Activated B cell treated with CpG ODN at 0.5 μM for 24 hours (primary cell): Measurements from ENCODE around the gene RAD9A. TPM values are rescaled to one million over a fixed set of nuclear protein-coding genes. Genes with fewer than 3 reads are reported as not detected.

Experiments
- ATAC-seq: fragments of 200-7000 bp; cut with Tn5 transposase; one replicate; pipeline ENCODE4 v1.10.0; 2021; ENCODE audit warnings: low read depth, mild to moderate bottlenecking, moderate library complexity
- CTCF ChIA-PET: fragments of 350-600 bp; sonication (Branson Sonifier 250); formaldehyde crosslinking; loops from one replicate; lab custom pipeline; 2021; ENCODE audit warnings: antibody characterized with exemption; lab: Charles Lee
- POLR2A ChIA-PET: fragments of 350-600 bp; sonication (Branson Sonifier 250); formaldehyde crosslinking; loops from one replicate; lab custom pipeline; 2021; ENCODE audit warnings: antibody characterized with exemption; lab: Charles Lee
- DNase-seq: peaks from one replicate; pipeline ENCODE4 v3.0.0; 2022
- H3K27ac Mint-ChIP-seq: one replicate; pipeline ENCODE4 v1.8.0; 2020; ENCODE audit warnings: mixed read lengths
- H3K27me3 Mint-ChIP-seq: one replicate; pipeline ENCODE4 v1.8.0; 2021; ENCODE audit warnings: mixed read lengths
- H3K36me3 Mint-ChIP-seq: one replicate; pipeline ENCODE4 v1.8.0; 2021; ENCODE audit warnings: low read depth, mixed read lengths
- H3K4me1 Mint-ChIP-seq: one replicate; pipeline ENCODE4 v1.8.0; 2021; ENCODE audit warnings: mixed read lengths
- H3K4me3 Mint-ChIP-seq: one replicate; pipeline ENCODE4 v1.8.0; 2020; ENCODE audit warnings: mild to moderate bottlenecking, mixed read lengths
- H3K9me3 Mint-ChIP-seq: one replicate; pipeline ENCODE4 v1.8.0; 2020; ENCODE audit warnings: mixed read lengths
- intact Hi-C: fragments of 100-400 bp; cut with micrococcal nuclease; formaldehyde crosslinking; loops from one replicate; pipeline ENCODE4 v1.15.1; 2024
- total RNA-seq: library from RNA; stranded (reverse); gene quantifications from 2 replicates; pipeline ENCODE4 v1.2.3, GENCODE V29; 2022
- TF ChIP-seq, protein P1 (sequence below): fragments of 200-600 bp; IDR thresholded peaks from one replicate; pipeline ENCODE4 v1.8.0; 2022; ENCODE audit warnings: antibody characterized with exemption, mild to moderate bottlenecking

RAD9A gene
- total RNA-seq, 1 donor from 2014 or later, result 35.2 TPM

- POLR2A ChIA-PET, result interaction anchor here (0.9 to 26.0 kb wide), 7 partner anchors 20 to 86 kb away, joined by 3 to 1417 read pairs (median 189); partner anchors contain the start of genes AIP, CABP4, CARNS1 and CLCF1
- no peak for ATAC-seq
- Mint-ChIP-seq H3K4me3 (peak overlapping the region; percentile 96), H3K9me3 (no peaks in the 10 kb centered on the region), H3K4me1 (peaks cover 77% of the 10 kb centered on the region), H3K27me3 (no peaks in the 10 kb centered on the region), H3K27ac (peak overlapping the region; percentile 88), H3K36me3 (peaks cover 29% of the 10 kb centered on the region)
- TF ChIP-seq, protein P1, sequence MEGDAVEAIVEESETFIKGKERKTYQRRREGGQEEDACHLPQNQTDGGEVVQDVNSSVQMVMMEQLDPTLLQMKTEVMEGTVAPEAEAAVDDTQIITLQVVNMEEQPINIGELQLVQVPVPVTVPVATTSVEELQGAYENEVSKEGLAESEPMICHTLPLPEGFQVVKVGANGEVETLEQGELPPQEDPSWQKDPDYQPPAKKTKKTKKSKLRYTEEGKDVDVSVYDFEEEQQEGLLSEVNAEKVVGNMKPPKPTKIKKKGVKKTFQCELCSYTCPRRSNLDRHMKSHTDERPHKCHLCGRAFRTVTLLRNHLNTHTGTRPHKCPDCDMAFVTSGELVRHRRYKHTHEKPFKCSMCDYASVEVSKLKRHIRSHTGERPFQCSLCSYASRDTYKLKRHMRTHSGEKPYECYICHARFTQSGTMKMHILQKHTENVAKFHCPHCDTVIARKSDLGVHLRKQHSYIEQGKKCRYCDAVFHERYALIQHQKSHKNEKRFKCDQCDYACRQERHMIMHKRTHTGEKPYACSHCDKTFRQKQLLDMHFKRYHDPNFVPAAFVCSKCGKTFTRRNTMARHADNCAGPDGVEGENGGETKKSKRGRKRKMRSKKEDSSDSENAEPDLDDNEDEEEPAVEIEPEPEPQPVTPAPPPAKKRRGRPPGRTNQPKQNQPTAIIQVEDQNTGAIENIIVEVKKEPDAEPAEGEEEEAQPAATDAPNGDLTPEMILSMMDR, result no peak
- peak; percentile 26 for DNase-seq
- intact Hi-C loops, result no loop called here
- CTCF ChIA-PET, result interaction anchor here (1.9 to 4.9 kb wide), 2 partner anchors 30 to 38 kb away, joined by 5 to 25 read pairs; partner anchors contain the start of gene PPP1CA
Observed at GRCh38 chr11:67439321-67440228, 47.8 kb downstream of the RAD9A start.

- TF ChIP-seq, protein P1, result no peak
- Mint-ChIP-seq H3K9me3 (no peaks in the 10 kb centered on the region), H3K4me1 (peaks cover 81% of the 10 kb centered on the region), H3K27me3 (no peaks in the 10 kb centered on the region), H3K4me3 (peak overlapping the region; percentile 58), H3K36me3 (peaks cover 23% of the 10 kb centered on the region), H3K27ac (peak overlapping the region; percentile 88)
- CTCF ChIA-PET, result interaction anchor here (1.1 kb wide), 1 partner anchor 39 kb away, joined by 3 read pairs; the partner anchor contains the start of gene PPP1CA
- intact Hi-C loops, result no loop called here
- ATAC-seq (peak; percentile 4), DNase-seq (peak; percentile 39)
- POLR2A ChIA-PET, result interaction anchor here (0.6 to 26.0 kb wide), 15 partner anchors 8 to 90 kb away, joined by 3 to 1417 read pairs (median 7); partner anchors contain the start of genes AIP, CABP4, CARNS1 and CLCF1
Observed at GRCh38 chr11:67440229-67441097, 48.7 kb downstream of the RAD9A start.

GRCh38 chr11:67441098-67441563 lies 49.3 kb downstream of the RAD9A start:
- TF ChIP-seq, protein P1, result no peak
- Mint-ChIP-seq H3K36me3 (peaks cover 19% of the 10 kb centered on the region), H3K9me3 (no peaks in the 10 kb centered on the region), H3K4me3 (peak overlapping the region; percentile 13), H3K27ac (peak overlapping the region; percentile 88), H3K27me3 (no peaks in the 10 kb centered on the region), H3K4me1 (peaks cover 83% of the 10 kb centered on the region)
- DNase-seq, result peak; percentile 39
- ChIA-PET POLR2A (interaction anchor here (0.6 to 26.0 kb wide), 16 partner anchors 9 to 90 kb away, joined by 3 to 1417 read pairs (median 6); partner anchors contain the start of genes AIP, CABP4, CLCF1 and CORO1B), CTCF (interaction anchor here (1.1 kb wide), 1 partner anchor 39 kb away, joined by 3 read pairs; the partner anchor contains the start of gene PPP1CA)
- intact Hi-C loops, result no loop called here
- ATAC-seq, result no peak

DNA sequence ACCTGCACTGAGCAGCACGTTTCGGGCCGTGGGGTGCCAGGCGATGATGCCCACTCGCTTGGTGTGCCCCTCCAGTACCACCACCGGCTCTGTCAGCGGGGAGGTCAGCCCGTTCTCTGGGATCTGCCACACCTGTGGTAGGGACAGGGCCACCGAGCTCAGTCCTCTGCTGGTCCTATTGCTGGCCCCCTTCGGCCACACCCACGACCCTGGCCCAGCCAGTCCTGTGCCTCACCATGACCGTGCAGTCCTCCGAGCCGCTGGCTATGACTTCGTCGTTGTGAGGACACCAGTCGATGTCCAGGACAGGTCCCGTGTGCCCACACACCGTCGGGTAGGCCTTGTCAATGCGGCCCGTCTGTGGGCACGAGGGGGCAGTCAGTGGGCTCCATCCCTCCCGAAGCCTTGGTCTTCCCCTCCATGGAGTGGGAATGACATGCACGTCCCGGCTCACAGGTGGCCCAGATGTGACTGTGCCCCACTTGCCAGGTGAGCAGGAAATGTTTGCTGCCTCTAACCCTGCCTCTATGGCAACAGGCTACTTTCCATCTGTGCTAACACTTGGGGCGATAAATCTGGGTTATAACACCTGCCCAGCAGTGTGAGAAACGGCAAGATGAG lies 50.1 kb downstream of the RAD9A start:
- Mint-ChIP-seq H3K4me1 (peaks cover 84% of the 10 kb centered on the region), H3K27me3 (no peaks in the 10 kb centered on the region), H3K4me3 (peak overlapping the region; percentile 77), H3K9me3 (no peaks in the 10 kb centered on the region), H3K36me3 (peaks cover 12% of the 10 kb centered on the region), H3K27ac (peak overlapping the region; percentile 89)
- intact Hi-C loops, result loop anchor here (2.0 kb wide), 1 partner anchor 13 kb away; the partner anchor contains the start of gene RPS6KB2
- ATAC-seq, result no peak
- CTCF ChIA-PET, result interaction anchor here (1.1 kb wide), 1 partner anchor 40 kb away, joined by 3 read pairs; the partner anchor contains the start of gene PPP1CA
- peak; percentile 31 for DNase-seq
- POLR2A ChIA-PET, result interaction anchor here (0.6 to 26.0 kb wide), 14 partner anchors 9 to 91 kb away, joined by 3 to 1417 read pairs (median 7); partner anchors contain the start of genes AIP, CABP4, CLCF1 and CORO1B
- TF ChIP-seq, protein P1, result no peak
